Activated naive CD4-positive, alpha-beta T cell treated with anti-CD3 and anti-CD28 coated beads, Interleukin-2, amount 50 U/mL, for 16 hours (primary cell): Measurements from ENCODE around the gene CELA2A.
"Not testable (repeated sequence)": the region's sequence is repeated elsewhere in the genome, so short reads cannot be mapped to it uniquely, and the experiment has no call there.

Source experiments
- DNase-seq: peaks from one replicate; pipeline ENCODE4 v3.0.0-alpha.2; 2020

Gene CELA2A

GRCh38 chr1:15445390-15446122 is 11.0 kb upstream of the CELA2A start:
- DNase-seq: no peak

GRCh38 chr1:15446212-15446611 is 10.3 kb upstream of the CELA2A start:
- no peak for DNase-seq

- no peak for DNase-seq
Observed at GRCh38 chr1:15448877-15449462, 7.6 kb upstream of the CELA2A start.

GRCh38 chr1:15449567-15449966 is 7.0 kb upstream of the CELA2A start:
- no peak for DNase-seq

- DNase-seq: no peak
Observed at GRCh38 chr1:15451014-15451722, 5.4 kb upstream of the CELA2A start.

- DNase-seq: no peak
Observed at GRCh38 chr1:15452216-15452615, 4.3 kb upstream of the CELA2A start.

GRCh38 chr1:15452866-15453571 is 3.5 kb upstream of the CELA2A start:
- no peak for DNase-seq

- no peak for DNase-seq
Observed at GRCh38 chr1:15453734-15454133, 2.8 kb upstream of the CELA2A start.

GRCh38 chr1:15454256-15454655 is 2.3 kb upstream of the CELA2A start:
- DNase-seq: no peak

- no peak for DNase-seq
Observed at GRCh38 chr1:15455522-15455921, 1.0 kb upstream of the CELA2A start.

- no peak for DNase-seq
Observed at GRCh38 chr1:15457585-15457984, 1.1 kb downstream of the CELA2A start.

- DNase-seq: not testable (repeated sequence)
Observed at GRCh38 chr1:15458388-15458787, 1.9 kb downstream of the CELA2A start.

GRCh38 chr1:15459771-15460707 is 3.5 kb downstream of the CELA2A start:
- DNase-seq: no peak

- DNase-seq: no peak
Observed at GRCh38 chr1:15460708-15461095, 4.2 kb downstream of the CELA2A start.

GRCh38 chr1:15463064-15463800 is 6.7 kb downstream of the CELA2A start:
- DNase-seq: not testable (repeated sequence)

- not testable (repeated sequence) for DNase-seq
Observed at GRCh38 chr1:15463926-15464322, 7.4 kb downstream of the CELA2A start.

GRCh38 chr1:15465674-15466073 is 9.1 kb downstream of the CELA2A start:
- DNase-seq: no peak

- DNase-seq: not testable (repeated sequence)
Observed at GRCh38 chr1:15466955-15467625, 10.6 kb downstream of the CELA2A start.

- DNase-seq: no peak
Observed at GRCh38 chr1:15468145-15468544, 11.6 kb downstream of the CELA2A start.

GRCh38 chr1:15469361-15469760 is 12.8 kb downstream of the CELA2A start:
- no peak for DNase-seq
